GM23248 (cell line): ENCODE measurements around the gene TP53RK. TPM values are rescaled to one million over a fixed set of nuclear protein-coding genes. Genes with fewer than 3 reads are reported as not detected.

Experiments used
- DNase-seq: peaks from one replicate; pipeline ENCODE4 v3.0.0-alpha.2; 2015
- H2AFZ ChIP-seq: fragments of 200-600 bp; sonication (generic); 2 replicates; pipeline ENCODE4 v1.6.1; 2016; ENCODE audit warnings: antibody characterized with exemption
- H3F3A ChIP-seq: fragments of 200-600 bp; sonication (generic); 2 replicates; pipeline ENCODE4 v1.6.1; 2016; ENCODE audit warnings: mild to moderate bottlenecking, antibody characterized with exemption, mixed run types; ENCODE audit not compliant: insufficient read depth
- H3K27ac ChIP-seq: fragments of 200-600 bp; sonication (generic); 2 replicates; pipeline ENCODE4 v1.5.1; 2016; ENCODE audit warnings: mild to moderate bottlenecking
- H3K27me3 ChIP-seq: fragments of 200-600 bp; sonication (generic); replicated peaks from 2 replicates; pipeline ENCODE4 v1.6.1; 2016; ENCODE audit warnings: mild to moderate bottlenecking; ENCODE audit not compliant: insufficient read depth
- H3K36me3 ChIP-seq: fragments of 200-600 bp; sonication (generic); 2 replicates; pipeline ENCODE4 v1.6.1; 2016; ENCODE audit warnings: low read depth, mild to moderate bottlenecking
- H3K4me1 ChIP-seq: fragments of 200-600 bp; sonication (generic); 2 replicates; pipeline ENCODE4 v1.6.1; 2016; ENCODE audit warnings: mild to moderate bottlenecking; ENCODE audit not compliant: insufficient read depth
- H3K4me2 ChIP-seq: fragments of 200-600 bp; sonication (generic); one replicate; pipeline ENCODE4 v1.6.1; 2016; ENCODE audit warnings: mild to moderate bottlenecking; ENCODE audit not compliant: unreplicated experiment
- H3K4me3 ChIP-seq: fragments of 200-600 bp; sonication (generic); 2 replicates; pipeline ENCODE4 v1.5.1; 2016; ENCODE audit warnings: mild to moderate bottlenecking
- H3K79me2 ChIP-seq: fragments of 200-600 bp; sonication (generic); 2 replicates; pipeline ENCODE4 v1.6.1; 2016; ENCODE audit warnings: mild to moderate bottlenecking; ENCODE audit not compliant: insufficient read depth
- H3K9ac ChIP-seq: fragments of 200-600 bp; sonication (generic); 2 replicates; pipeline ENCODE4 v1.6.1; 2016; ENCODE audit warnings: mild to moderate bottlenecking
- H3K9me2 ChIP-seq: fragments of 200-600 bp; sonication (generic); 2 replicates; pipeline ENCODE4 v1.6.1; 2016; ENCODE audit warnings: mixed run types, mild to moderate bottlenecking, moderate library complexity; ENCODE audit not compliant: insufficient read depth
- H3K9me3 ChIP-seq: fragments of 200-600 bp; sonication (generic); one replicate; pipeline ENCODE4 v1.6.1; 2017; ENCODE audit warnings: low read depth
- H4K20me1 ChIP-seq: fragments of 200-600 bp; sonication (generic); 2 replicates; pipeline ENCODE4 v1.6.0; 2016; ENCODE audit not compliant: insufficient read depth
- EZH2 ChIP-seq: fragments of 200-600 bp; sonication (generic); IDR thresholded peaks from 2 replicates; pipeline ENCODE4 v1.6.1; 2018; ENCODE audit warnings: antibody characterized with exemption, mild to moderate bottlenecking; ENCODE audit not compliant: insufficient read depth, poor library complexity, severe bottlenecking
- EZH2phosphoT487 ChIP-seq: fragments of 200-600 bp; sonication (generic); IDR thresholded peaks from 2 replicates; pipeline ENCODE4 v1.6.1; 2018; ENCODE audit warnings: antibody characterized with exemption, moderate library complexity, mild to moderate bottlenecking, low read depth; ENCODE audit not compliant: insufficient read depth
- WGBS, 2 experiments: methylation state at CpG; one replicate each; pipeline ENCODE4 v1.1.6; 2015 to 2017; ENCODE audit warnings: low lambda C conversion rate in 2 of 2, low coverage in 1 of 2; ENCODE audit errors: missing lambda C conversion rate in 2 of 2; 5-methylcytosine and 5-hydroxymethylcytosine counted together
- in situ Hi-C: fragments of 300-500 bp; cut with MboI; formaldehyde crosslinking; loops from 2 replicates; pipeline ENCODE4 v1.15.0; 2020
- polyA plus RNA-seq: library from polyadenylated mRNA; unstranded; fragments of >200 nt; fragmentation: Nextera tagmentation; extraction: Ambion mirVana; gene quantifications from 2 replicates; pipeline ENCODE4 v1.2.1, GENCODE V29; 2016
- total RNA-seq: library from RNA; depleted of rRNA; stranded (reverse); fragments of >200 nt; shearing (Covaris generic); gene quantifications from 2 replicates; pipeline ENCODE4 v1.2.3, GENCODE V29; 2014

Gene TP53RK
- total and polyA plus RNA-seq, 2 experiments from 2014 or later = 23.6 to 24.1 TPM

- H3K9me3 ChIP-seq = no peaks in the 10 kb centered on the region
- H4K20me1 ChIP-seq = no peaks in the 10 kb centered on the region
- peak overlapping the region; percentile 57 for H3K27ac ChIP-seq
- DNase-seq = no peak
- TF ChIP-seq EZH2 = no peak
- no peak for TF ChIP-seq EZH2phosphoT487
- H3K9me2 ChIP-seq = no peaks in the 10 kb centered on the region
- peak overlapping the region; percentile 21 for H3K4me3 ChIP-seq
- peak overlapping the region; percentile 59 for H3K9ac ChIP-seq
- 37 to 42% methylated on average over 7 of the region's 7 CpGs for WGBS, 2 experiments
- H3F3A ChIP-seq = peaks cover 23% of the 10 kb centered on the region
- in situ Hi-C loops = no loop called here
- peak overlapping the region; percentile 82 for H2AFZ ChIP-seq
- H3K36me3 ChIP-seq = no peaks in the 10 kb centered on the region
- no peaks in the 10 kb centered on the region for H3K27me3 ChIP-seq
- H3K79me2 ChIP-seq = peaks cover 1% of the 10 kb centered on the region; the same call in 1 of the 2 replicates
- peak overlapping the region; percentile 23 for H3K4me2 ChIP-seq
- H3K4me1 ChIP-seq = peaks cover 13% of the 10 kb centered on the region
Observed at GRCh38 chr20:46704714-46705377, 15.6 kb upstream of the TP53RK start.

- Histone ChIP-seq H3K79me2 (no peaks in the 10 kb centered on the region), H3K4me1 (peaks cover 13% of the 10 kb centered on the region), H4K20me1 (no peaks in the 10 kb centered on the region), H3K9ac (no peak overlapping the region), H3K4me3 (no peak overlapping the region), H3K27ac (no peak overlapping the region), H2AFZ (no peak overlapping the region), H3K9me2 (no peaks in the 10 kb centered on the region), H3K27me3 (no peaks in the 10 kb centered on the region), H3K36me3 (no peaks in the 10 kb centered on the region), H3K9me3 (no peaks in the 10 kb centered on the region), H3F3A (peaks cover 23% of the 10 kb centered on the region), H3K4me2 (no peak overlapping the region)
- DNase-seq = no peak
- in situ Hi-C loops = no loop called here
- WGBS, 2 experiments = 80 to 84% methylated on average over 3 of the region's 3 CpGs
- no peak for TF ChIP-seq EZH2
- TF ChIP-seq EZH2phosphoT487 = no peak
Observed at GRCh38 chr20:46703435-46703834, 14.2 kb upstream of the TP53RK start.

GRCh38 chr20:46702447-46703203, 13.4 kb upstream of the TP53RK start:
- in situ Hi-C loops = no loop called here
- H3F3A ChIP-seq = peaks cover 23% of the 10 kb centered on the region
- no peak for TF ChIP-seq EZH2
- H3K4me2 ChIP-seq = no peak overlapping the region
- no peak for DNase-seq
- no peaks in the 10 kb centered on the region for H3K9me3 ChIP-seq
- H3K9me2 ChIP-seq = no peaks in the 10 kb centered on the region
- 90 to 94% methylated on average over 8 of the region's 8 CpGs for WGBS, 2 experiments
- H3K27me3 ChIP-seq = no peaks in the 10 kb centered on the region
- peaks cover 13% of the 10 kb centered on the region for H3K4me1 ChIP-seq
- no peaks in the 10 kb centered on the region for H3K36me3 ChIP-seq
- no peaks in the 10 kb centered on the region for H3K79me2 ChIP-seq
- no peak overlapping the region for H2AFZ ChIP-seq
- H3K27ac ChIP-seq = no peak overlapping the region
- no peak overlapping the region for H3K4me3 ChIP-seq
- no peak overlapping the region for H3K9ac ChIP-seq
- H4K20me1 ChIP-seq = no peaks in the 10 kb centered on the region

- Histone ChIP-seq H3K36me3 (no peaks in the 10 kb centered on the region), H3K4me3 (no peak overlapping the region), H3K27ac (no peak overlapping the region), H3F3A (peaks cover 23% of the 10 kb centered on the region), H4K20me1 (no peaks in the 10 kb centered on the region), H3K9me2 (no peaks in the 10 kb centered on the region), H3K9me3 (no peaks in the 10 kb centered on the region), H3K27me3 (no peaks in the 10 kb centered on the region), H3K9ac (no peak overlapping the region), H3K4me2 (no peak overlapping the region), H2AFZ (no peak overlapping the region), H3K4me1 (peaks cover 13% of the 10 kb centered on the region), H3K79me2 (no peaks in the 10 kb centered on the region)
- in situ Hi-C loops = no loop called here
- TF ChIP-seq EZH2 (no peak), EZH2phosphoT487 (no peak)
- 79% methylated on average over 5 of the region's 5 CpGs for WGBS, 2 experiments
- DNase-seq = no peak
Observed at GRCh38 chr20:46701986-46702385, 12.7 kb upstream of the TP53RK start.
